ENCODE measurements around the gene TRIM34. TPM values are rescaled to one million over a fixed set of nuclear protein-coding genes. Genes with fewer than 3 reads are reported as not detected.
A peak's percentile ranks its signal among the peaks of the same experiment; 100 is the strongest.

Gene TRIM34
- total RNA-seq, 1 experiment from 2014 or later: 9.9 TPM

GRCh38 chr11:5610446-5610845, 14.4 kb upstream of the TRIM34 start:
- H3K4me1 Mint-ChIP-seq (ENCODE audit: low read depth, unreplicated experiment): no peaks in the 10 kb centered on the region
- H3K27me3 Mint-ChIP-seq (ENCODE audit: unreplicated experiment): no peaks in the 10 kb centered on the region
- no TSS peak for BruUV-seq (replicated peaks)
- no peak for DNase-seq
- no peaks in the 10 kb centered on the region for H3K36me3 Mint-ChIP-seq (ENCODE audit: insufficient read depth, unreplicated experiment)
- H3K27ac Mint-ChIP-seq (ENCODE audit: unreplicated experiment): no peak overlapping the region
- TF ChIP-seq CTCF (IDR thresholded peaks at IDR 0.05; ENCODE audit: unreplicated experiment): no peak
- CTCF ChIA-PET: no interaction called here
- no peaks in the 10 kb centered on the region for H3K9me3 Mint-ChIP-seq (ENCODE audit: low read depth, unreplicated experiment)
- intact Hi-C loops (cut with micrococcal nuclease; ENCODE audit: unreplicated experiment): no loop called here
- H3K4me3 Mint-ChIP-seq (ENCODE audit: low read depth, unreplicated experiment): no peak overlapping the region

GRCh38 chr11:5611627-5612026, 13.2 kb upstream of the TRIM34 start:
- Mint-ChIP-seq H3K4me3 (ENCODE audit: low read depth, unreplicated experiment) (no peak overlapping the region), H3K4me1 (ENCODE audit: low read depth, unreplicated experiment) (no peaks in the 10 kb centered on the region), H3K9me3 (ENCODE audit: low read depth, unreplicated experiment) (no peaks in the 10 kb centered on the region), H3K27me3 (ENCODE audit: unreplicated experiment) (no peaks in the 10 kb centered on the region), H3K27ac (ENCODE audit: unreplicated experiment) (no peak overlapping the region), H3K36me3 (ENCODE audit: insufficient read depth, unreplicated experiment) (no peaks in the 10 kb centered on the region)
- no peak for TF ChIP-seq CTCF (IDR thresholded peaks at IDR 0.05; ENCODE audit: unreplicated experiment)
- intact Hi-C loops (cut with micrococcal nuclease; ENCODE audit: unreplicated experiment): no loop called here
- CTCF ChIA-PET: no interaction called here
- DNase-seq: no peak
- no TSS peak for BruUV-seq (replicated peaks)

GRCh38 chr11:5618807-5619206, 6.0 kb upstream of the TRIM34 start:
- intact Hi-C loops (cut with micrococcal nuclease; ENCODE audit: unreplicated experiment): no loop called here
- no peak overlapping the region for H3K27ac Mint-ChIP-seq (ENCODE audit: unreplicated experiment)

GRCh38 chr11:5620651-5621521, 3.9 kb upstream of the TRIM34 start:
- H3K27ac Mint-ChIP-seq (ENCODE audit: unreplicated experiment): peak overlapping the region; percentile 70
- H3K4me1 Mint-ChIP-seq (ENCODE audit: low read depth, unreplicated experiment): peaks cover 53% of the 10 kb centered on the region
- intact Hi-C loops (cut with micrococcal nuclease; ENCODE audit: unreplicated experiment): no loop called here
- H3K27me3 Mint-ChIP-seq (ENCODE audit: unreplicated experiment): no peaks in the 10 kb centered on the region
- H3K4me3 Mint-ChIP-seq (ENCODE audit: low read depth, unreplicated experiment): peak overlapping the region; percentile 46
- H3K36me3 Mint-ChIP-seq (ENCODE audit: insufficient read depth, unreplicated experiment): peaks cover 18% of the 10 kb centered on the region
- H3K9me3 Mint-ChIP-seq (ENCODE audit: low read depth, unreplicated experiment): no peaks in the 10 kb centered on the region
- CTCF ChIA-PET: no interaction called here
- peak; percentile 43 for DNase-seq
- BruUV-seq (replicated peaks): no TSS peak
- TF ChIP-seq CTCF (IDR thresholded peaks at IDR 0.05; ENCODE audit: unreplicated experiment): no peak

More at GRCh38 chr11:5618807-5619206, 6.0 kb upstream of the TRIM34 start:
- no peaks in the 10 kb centered on the region for H3K36me3 Mint-ChIP-seq (ENCODE audit: insufficient read depth, unreplicated experiment)
- H3K4me3 Mint-ChIP-seq (ENCODE audit: low read depth, unreplicated experiment): no peak overlapping the region
- BruUV-seq (replicated peaks): no TSS peak
- no peaks in the 10 kb centered on the region for H3K9me3 Mint-ChIP-seq (ENCODE audit: low read depth, unreplicated experiment)
- no peak for TF ChIP-seq CTCF (IDR thresholded peaks at IDR 0.05; ENCODE audit: unreplicated experiment)
- CTCF ChIA-PET: interaction anchor here (0.6 kb wide), 1 partner anchor 705 kb away, joined by 4 read pairs; no protein-coding TSS in a partner anchor
- no peak for DNase-seq
- H3K27me3 Mint-ChIP-seq (ENCODE audit: unreplicated experiment): no peaks in the 10 kb centered on the region
- H3K4me1 Mint-ChIP-seq (ENCODE audit: low read depth, unreplicated experiment): peaks cover 45% of the 10 kb centered on the region
